ENCODE measurements around the gene OSBPL2. TPM values are rescaled to one million over a fixed set of nuclear protein-coding genes. Genes with fewer than 3 reads are reported as not detected.

OSBPL2 gene
- total and polyA plus RNA-seq, 2 donors (not counting 1 experiment from before 2014, with no cell fraction given), result 28.1 to 74.3 TPM

GRCh38 chr20:62269378-62269777, 31.1 kb downstream of the OSBPL2 start:
- POLR2A ChIA-PET, result no interaction called here
- H3K9ac ChIP-seq (ENCODE audit: low read length), result no peak overlapping the region
- Mint-ChIP-seq H3K4me3 (no peak overlapping the region), H3K27ac (no peak overlapping the region), H3K9me3 (ENCODE audit: insufficient read depth) (no peaks in the 10 kb centered on the region), H3K27me3 (no peaks in the 10 kb centered on the region), H3K4me1 (peaks cover 10% of the 10 kb centered on the region)
- CTCF ChIA-PET, result interaction anchor here (0.7 kb wide), 1 partner anchor 234 kb away, joined by 3 read pairs; no protein-coding TSS in a partner anchor
- no peaks in the 10 kb centered on the region for H3K27me3 ChIP-seq (replicated peaks in 1 of 4; ENCODE audit: control extremely low read depth in 1 of 4, control insufficient read depth in 3 of 4, insufficient read depth in 4 of 4, low read length in 3 of 4)
- peaks cover 0 to 6% (median 0%) of the 10 kb centered on the region in 3 donors for H3K9me3 ChIP-seq (ENCODE audit: control extremely low read depth in 1 of 3, control insufficient read depth in 2 of 3, insufficient read depth in 1 of 3, low read length in 2 of 3)
- peaks cover 30% of the 10 kb centered on the region for H4K20me1 ChIP-seq (ENCODE audit: control insufficient read depth, insufficient read depth, low read length, poor library complexity, severe bottlenecking)
- 96% methylated on average over 14 of the region's 14 CpGs for WGBS (ENCODE audit: insufficient coverage)
- no peak overlapping the region for H3K27ac ChIP-seq (ENCODE audit: low read length in 2 of 2)
- peaks cover 9% of the 10 kb centered on the region for H3K79me2 ChIP-seq (ENCODE audit: control insufficient read depth, insufficient read depth, low read length)
- no peak overlapping the region for H2AFZ ChIP-seq (ENCODE audit: insufficient read depth, low read depth, low read length, poor library complexity, severe bottlenecking)
- no peak overlapping the region for H3K4me2 ChIP-seq (replicated peaks; ENCODE audit: low read depth, low read length, poor library complexity, severe bottlenecking)
- H3K36me3 ChIP-seq (replicated peaks in 1 of 2; ENCODE audit: control extremely low read depth in 1 of 2, control insufficient read depth in 1 of 2, extremely low read depth in 1 of 2, insufficient read depth in 2 of 2, low read length in 1 of 2), result peaks cover 0 to 75% of the 10 kb centered on the region in 2 experiments
- H3K4me1 ChIP-seq (ENCODE audit: control insufficient read depth in 2 of 2, insufficient read depth in 2 of 2, low read length in 2 of 2), result peaks cover 4 to 7% of the 10 kb centered on the region in 2 donors
- TF ChIP-seq CTCF (IDR thresholded peaks at IDR 0.05) (no peak), EZH2 (IDR thresholded peaks at IDR 0.05; ENCODE audit: borderline replicate concordance, insufficient read depth, low read depth, low read length, poor library complexity, severe bottlenecking) (no peak)
- ATAC-seq (ENCODE audit: low read depth), result no peak
- intact Hi-C loops (cut with micrococcal nuclease), result no loop called here
- no peak for DNase-seq
- H3K4me3 ChIP-seq (ENCODE audit: control extremely low read depth in 1 of 5, extremely low read depth in 1 of 5, insufficient read depth in 1 of 5, low read depth in 2 of 5, low read length in 4 of 5), result no peak overlapping the region

GRCh38 chr20:62269871-62270270, 31.6 kb downstream of the OSBPL2 start:
- ATAC-seq (ENCODE audit: low read depth) (no peak), DNase-seq (no peak)
- H3K79me2 ChIP-seq (ENCODE audit: control insufficient read depth, insufficient read depth, low read length), result peaks cover 9% of the 10 kb centered on the region
- H3K36me3 ChIP-seq (replicated peaks in 1 of 2; ENCODE audit: control extremely low read depth in 1 of 2, control insufficient read depth in 1 of 2, extremely low read depth in 1 of 2, insufficient read depth in 2 of 2, low read length in 1 of 2), result peaks cover 0 to 71% of the 10 kb centered on the region in 2 experiments
- peaks cover 0 to 6% (median 0%) of the 10 kb centered on the region in 3 donors for H3K9me3 ChIP-seq (ENCODE audit: control extremely low read depth in 1 of 3, control insufficient read depth in 2 of 3, insufficient read depth in 1 of 3, low read length in 2 of 3)
- peaks cover 30% of the 10 kb centered on the region for H4K20me1 ChIP-seq (ENCODE audit: control insufficient read depth, insufficient read depth, low read length, poor library complexity, severe bottlenecking)
- TF ChIP-seq EZH2 (IDR thresholded peaks at IDR 0.05; ENCODE audit: borderline replicate concordance, insufficient read depth, low read depth, low read length, poor library complexity, severe bottlenecking), result no peak
- no peak for TF ChIP-seq CTCF (IDR thresholded peaks at IDR 0.05)
- no peaks in the 10 kb centered on the region for H3K27me3 Mint-ChIP-seq
- ChIA-PET POLR2A (no interaction called here), CTCF (no interaction called here)
- no peak overlapping the region for H3K4me3 Mint-ChIP-seq
- H3K4me1 Mint-ChIP-seq, result peaks cover 15% of the 10 kb centered on the region
- H3K27me3 ChIP-seq (replicated peaks in 1 of 4; ENCODE audit: control extremely low read depth in 1 of 4, control insufficient read depth in 3 of 4, insufficient read depth in 4 of 4, low read length in 3 of 4), result no peaks in the 10 kb centered on the region
- no peak overlapping the region for H3K4me2 ChIP-seq (replicated peaks; ENCODE audit: low read depth, low read length, poor library complexity, severe bottlenecking)
- no peaks in the 10 kb centered on the region for H3K9me3 Mint-ChIP-seq (ENCODE audit: insufficient read depth)
- intact Hi-C loops (cut with micrococcal nuclease), result no loop called here
- peaks cover 9 to 12% of the 10 kb centered on the region in 2 donors for H3K4me1 ChIP-seq (ENCODE audit: control insufficient read depth in 2 of 2, insufficient read depth in 2 of 2, low read length in 2 of 2)
- no peak overlapping the region for H3K4me3 ChIP-seq (ENCODE audit: control extremely low read depth in 1 of 5, extremely low read depth in 1 of 5, insufficient read depth in 1 of 5, low read depth in 2 of 5, low read length in 4 of 5)
- no peak overlapping the region for H2AFZ ChIP-seq (ENCODE audit: insufficient read depth, low read depth, low read length, poor library complexity, severe bottlenecking)
- no peak overlapping the region for H3K9ac ChIP-seq (ENCODE audit: low read length)
- H3K27ac ChIP-seq (ENCODE audit: low read length in 2 of 2), result no peak overlapping the region
- 98% methylated on average over 17 of the region's 17 CpGs for WGBS (ENCODE audit: insufficient coverage)
- no peak overlapping the region for H3K27ac Mint-ChIP-seq
